ENCODE data around the gene GNG13. TPM values are rescaled to one million over a fixed set of nuclear protein-coding genes. Genes with fewer than 3 reads are reported as not detected.

GNG13 gene
- total RNA-seq, 1 donor from 2014 or later: not detected

- H3K9me3 Mint-ChIP-seq: no peaks in the 10 kb centered on the region
- H3K27me3 Mint-ChIP-seq (ENCODE audit: insufficient read depth, low read depth): peaks cover 5% of the 10 kb centered on the region
- no peak overlapping the region for H3K4me2 ChIP-seq
- H4K20me1 ChIP-seq (ENCODE audit: low read depth): peaks cover 33% of the 10 kb centered on the region
- no peak overlapping the region for H3K27ac Mint-ChIP-seq
- no peaks in the 10 kb centered on the region for H3F3A ChIP-seq (ENCODE audit: low read depth)
- peaks cover 3% of the 10 kb centered on the region for H3K4me1 ChIP-seq
- peaks cover 9% of the 10 kb centered on the region for H3K36me3 Mint-ChIP-seq
- no peaks in the 10 kb centered on the region for H3K36me3 ChIP-seq
- H3K4me3 ChIP-seq: no peak overlapping the region
- H3K27ac ChIP-seq: no peak overlapping the region
- no peak overlapping the region for H3K9ac ChIP-seq
- H3K27me3 ChIP-seq: peaks cover 4% of the 10 kb centered on the region
- H3K4me1 Mint-ChIP-seq: peaks cover 3% of the 10 kb centered on the region
- H3K4me3 Mint-ChIP-seq: no peak overlapping the region
- DNase-seq (ENCODE audit: low spot score): peak; percentile 58
- no peak overlapping the region for H2AFZ ChIP-seq (replicated peaks)
- no peaks in the 10 kb centered on the region for H3K9me3 ChIP-seq (ENCODE audit: low read depth)
- peaks cover 10% of the 10 kb centered on the region for H3K79me2 ChIP-seq (ENCODE audit: low read depth)
- TF ChIP-seq EZH2phosphoT487 (IDR thresholded peaks at IDR 0.05) (no peak), EZH2 (IDR thresholded peaks at IDR 0.05) (no peak)
- TF ChIP-seq, protein P1, sequence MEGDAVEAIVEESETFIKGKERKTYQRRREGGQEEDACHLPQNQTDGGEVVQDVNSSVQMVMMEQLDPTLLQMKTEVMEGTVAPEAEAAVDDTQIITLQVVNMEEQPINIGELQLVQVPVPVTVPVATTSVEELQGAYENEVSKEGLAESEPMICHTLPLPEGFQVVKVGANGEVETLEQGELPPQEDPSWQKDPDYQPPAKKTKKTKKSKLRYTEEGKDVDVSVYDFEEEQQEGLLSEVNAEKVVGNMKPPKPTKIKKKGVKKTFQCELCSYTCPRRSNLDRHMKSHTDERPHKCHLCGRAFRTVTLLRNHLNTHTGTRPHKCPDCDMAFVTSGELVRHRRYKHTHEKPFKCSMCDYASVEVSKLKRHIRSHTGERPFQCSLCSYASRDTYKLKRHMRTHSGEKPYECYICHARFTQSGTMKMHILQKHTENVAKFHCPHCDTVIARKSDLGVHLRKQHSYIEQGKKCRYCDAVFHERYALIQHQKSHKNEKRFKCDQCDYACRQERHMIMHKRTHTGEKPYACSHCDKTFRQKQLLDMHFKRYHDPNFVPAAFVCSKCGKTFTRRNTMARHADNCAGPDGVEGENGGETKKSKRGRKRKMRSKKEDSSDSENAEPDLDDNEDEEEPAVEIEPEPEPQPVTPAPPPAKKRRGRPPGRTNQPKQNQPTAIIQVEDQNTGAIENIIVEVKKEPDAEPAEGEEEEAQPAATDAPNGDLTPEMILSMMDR (IDR thresholded peaks at IDR 0.05): no peak
Measured at GRCh38 chr16:794091-794822, 6.3 kb downstream of the GNG13 start.

GRCh38 chr16:793414-793813 lies 7.1 kb downstream of the GNG13 start:
- Histone ChIP-seq H2AFZ (replicated peaks) (no peak overlapping the region), H3F3A (ENCODE audit: low read depth) (no peaks in the 10 kb centered on the region), H3K4me2 (no peak overlapping the region), H3K9ac (no peak overlapping the region), H4K20me1 (ENCODE audit: low read depth) (peaks cover 39% of the 10 kb centered on the region), H3K4me3 (no peak overlapping the region), H3K27ac (no peak overlapping the region), H3K79me2 (ENCODE audit: low read depth) (peaks cover 17% of the 10 kb centered on the region), H3K36me3 (no peaks in the 10 kb centered on the region), H3K27me3 (no peaks in the 10 kb centered on the region), H3K9me3 (ENCODE audit: low read depth) (no peaks in the 10 kb centered on the region), H3K4me1 (peaks cover 7% of the 10 kb centered on the region)
- H3K4me1 Mint-ChIP-seq: peaks cover 3% of the 10 kb centered on the region
- TF ChIP-seq EZH2 (IDR thresholded peaks at IDR 0.05) (no peak), EZH2phosphoT487 (IDR thresholded peaks at IDR 0.05) (no peak)
- TF ChIP-seq, protein P1 (IDR thresholded peaks at IDR 0.05): no peak
- H3K27ac Mint-ChIP-seq: no peak overlapping the region
- peak overlapping the region; percentile 21 for H3K4me3 Mint-ChIP-seq
- DNase-seq (ENCODE audit: low spot score): no peak
- H3K9me3 Mint-ChIP-seq: no peaks in the 10 kb centered on the region
- H3K27me3 Mint-ChIP-seq (ENCODE audit: insufficient read depth, low read depth): peaks cover 5% of the 10 kb centered on the region
- peaks cover 9% of the 10 kb centered on the region for H3K36me3 Mint-ChIP-seq

DNA sequence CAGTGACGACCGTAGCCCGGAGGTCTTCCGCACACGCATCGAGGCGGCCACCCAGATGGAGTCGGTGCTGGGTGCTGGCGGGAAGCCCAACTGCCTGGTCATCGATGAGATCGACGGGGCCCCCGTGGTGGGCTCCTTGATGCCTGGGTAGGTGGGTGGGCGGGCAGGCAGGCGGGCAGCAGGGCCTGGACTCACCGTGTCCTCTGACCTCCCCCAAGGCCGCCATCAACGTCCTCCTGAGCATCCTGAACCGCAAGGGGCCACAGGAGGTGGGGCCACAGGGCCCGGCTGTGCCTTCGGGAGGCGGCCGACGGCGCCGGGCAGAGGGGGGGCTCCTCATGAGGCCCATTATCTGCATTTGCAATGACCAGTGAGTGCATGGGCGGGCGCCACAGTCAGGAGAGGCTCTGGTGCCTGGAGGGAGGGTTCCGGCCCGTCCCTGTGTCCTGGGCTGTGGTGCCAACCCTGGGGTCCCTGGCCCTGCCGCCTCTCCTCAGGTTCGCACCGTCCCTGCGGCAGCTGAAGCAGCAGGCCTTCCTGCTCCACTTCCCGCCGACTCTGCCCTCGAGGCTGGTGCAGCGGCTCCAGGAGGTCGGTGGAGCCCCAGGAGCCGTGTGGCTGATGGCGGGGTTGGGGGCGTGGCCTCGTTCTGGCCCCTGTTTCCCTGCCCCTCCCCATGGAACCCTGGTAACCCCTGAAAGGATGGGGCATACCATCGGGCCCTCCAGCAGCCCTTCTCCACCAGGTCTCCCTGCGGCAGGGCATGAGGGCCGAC lies 8.1 kb downstream of the GNG13 start:
- Histone ChIP-seq H3F3A (ENCODE audit: low read depth) (no peaks in the 10 kb centered on the region), H4K20me1 (ENCODE audit: low read depth) (peaks cover 45% of the 10 kb centered on the region), H3K4me2 (no peak overlapping the region), H2AFZ (replicated peaks) (no peak overlapping the region), H3K36me3 (no peaks in the 10 kb centered on the region), H3K27me3 (no peaks in the 10 kb centered on the region), H3K9ac (no peak overlapping the region), H3K79me2 (ENCODE audit: low read depth) (peaks cover 24% of the 10 kb centered on the region), H3K9me3 (ENCODE audit: low read depth) (no peaks in the 10 kb centered on the region), H3K4me3 (no peak overlapping the region), H3K4me1 (peaks cover 7% of the 10 kb centered on the region), H3K27ac (no peak overlapping the region)
- H3K4me3 Mint-ChIP-seq: no peak overlapping the region
- no peak overlapping the region for H3K27ac Mint-ChIP-seq
- H3K36me3 Mint-ChIP-seq: peaks cover 6% of the 10 kb centered on the region
- H3K9me3 Mint-ChIP-seq: no peaks in the 10 kb centered on the region
- DNase-seq (ENCODE audit: low spot score): no peak
- H3K27me3 Mint-ChIP-seq (ENCODE audit: insufficient read depth, low read depth): peaks cover 2% of the 10 kb centered on the region
- H3K4me1 Mint-ChIP-seq: peaks cover 5% of the 10 kb centered on the region
- TF ChIP-seq, protein P1 (IDR thresholded peaks at IDR 0.05): no peak
- TF ChIP-seq EZH2phosphoT487 (IDR thresholded peaks at IDR 0.05): no peak
- no peak for TF ChIP-seq EZH2 (IDR thresholded peaks at IDR 0.05)
